Muscle of back (tissue), 11 donors: Measurements from ENCODE around the gene EMC10. TPM values are rescaled to one million over a fixed set of nuclear protein-coding genes. Genes with fewer than 3 reads are reported as not detected.
"Not testable (repeated sequence)": the region's sequence is repeated elsewhere in the genome, so short reads cannot be mapped to it uniquely, and the experiment has no call there.

Experiments
- DNase-seq, 3 donors: peaks; one replicate each; pipeline versions ENCODE4 v3.0.0 to v3.0.0-alpha.2; 2013
- polyA plus RNA-seq, 10 donors: library from polyadenylated mRNA; unstranded; fragments of 120-200 nt; gene quantifications; one replicate each; pipeline ENCODE4 v1.2.1, GENCODE V29; 2013; ENCODE audit not compliant: insufficient read length in 10 of 10

EMC10 gene
- polyA plus RNA-seq, 10 donors: 64.7 to 133 (median 91.9) TPM

- DNase-seq: no peak
Measured at GRCh38 chr19:50449236-50449899, 26.9 kb upstream of the EMC10 start.

GRCh38 chr19:50450369-50451222 lies 25.7 kb upstream of the EMC10 start:
- DNase-seq: no peak

GRCh38 chr19:50451223-50451534 lies 25.1 kb upstream of the EMC10 start:
- no peak for DNase-seq

GRCh38 chr19:50453243-50453642 lies 23.1 kb upstream of the EMC10 start:
- DNase-seq: no peak

GRCh38 chr19:50455992-50456391 lies 20.3 kb upstream of the EMC10 start:
- no peak for DNase-seq

GRCh38 chr19:50457300-50457699 lies 19.0 kb upstream of the EMC10 start:
- no peak for DNase-seq

- DNase-seq: no peak
Measured at GRCh38 chr19:50458396-50459066, 17.8 kb upstream of the EMC10 start.

GRCh38 chr19:50459067-50459456 lies 17.2 kb upstream of the EMC10 start:
- DNase-seq: no peak

GRCh38 chr19:50459638-50460037 lies 16.7 kb upstream of the EMC10 start:
- no peak for DNase-seq

- DNase-seq: peak in 1 of 3 donors; percentile 31
Measured at GRCh38 chr19:50460161-50460765, 16.0 kb upstream of the EMC10 start.

- DNase-seq: peak; percentile 45 to 82 (median 76)
Measured at GRCh38 chr19:50461066-50461875, 15.0 kb upstream of the EMC10 start.

- no peak for DNase-seq
Measured at GRCh38 chr19:50462970-50463369, 13.3 kb upstream of the EMC10 start.

GRCh38 chr19:50464348-50464747 lies 12.0 kb upstream of the EMC10 start:
- DNase-seq: no peak

GRCh38 chr19:50465000-50465399 lies 11.3 kb upstream of the EMC10 start:
- DNase-seq: no peak

- DNase-seq: peak; percentile 66 to 75 (median 74)
Measured at GRCh38 chr19:50465986-50466705, 10.2 kb upstream of the EMC10 start.

- no peak for DNase-seq
Measured at GRCh38 chr19:50466706-50467039, 9.6 kb upstream of the EMC10 start.

GRCh38 chr19:50467566-50467965 lies 8.7 kb upstream of the EMC10 start:
- DNase-seq: no peak

GRCh38 chr19:50468818-50469217 lies 7.5 kb upstream of the EMC10 start:
- no peak for DNase-seq

- DNase-seq: not testable (repeated sequence)
Measured at GRCh38 chr19:50473336-50473735, 3.0 kb upstream of the EMC10 start.

GRCh38 chr19:50475101-50475568 lies 1.2 kb upstream of the EMC10 start:
- no peak for DNase-seq

- no peak for DNase-seq
Measured at GRCh38 chr19:50475736-50476223, 527 bp upstream of the EMC10 start.
